Tongue (tissue), 2 donors: ENCODE measurements around the gene LRRC47. TPM values are rescaled to one million over a fixed set of nuclear protein-coding genes. Genes with fewer than 3 reads are reported as not detected.
"Not testable (repeated sequence)": the region's sequence is repeated elsewhere in the genome, so short reads cannot be mapped to it uniquely, and the experiment has no call there.

Experiments
- DNase-seq: peaks from one replicate; pipeline ENCODE4 v3.0.0-alpha.2; 2015
- total RNA-seq: library from RNA; depleted of rRNA; stranded (reverse); fragments of >200 nt; gene quantifications from one replicate; pipeline ENCODE4 v1.2.3, GENCODE V29; 2014

LRRC47 gene
- total RNA-seq, 1 donor from 2014 or later: 43.3 TPM

GRCh38 chr1:3771108-3772026 is 24.9 kb downstream of the LRRC47 start:
- no peak for DNase-seq

GRCh38 chr1:3770047-3770765 is 26.1 kb downstream of the LRRC47 start:
- DNase-seq: no peak

GRCh38 chr1:3768811-3769390 is 27.4 kb downstream of the LRRC47 start:
- no peak for DNase-seq

- DNase-seq: no peak
Observed at GRCh38 chr1:3767328-3767925, 28.9 kb downstream of the LRRC47 start.

GRCh38 chr1:3763351-3764125 is 32.8 kb downstream of the LRRC47 start:
- DNase-seq: no peak

- no peak for DNase-seq
Observed at GRCh38 chr1:3762873-3763228, 33.4 kb downstream of the LRRC47 start.

GRCh38 chr1:3762151-3762872 is 34.0 kb downstream of the LRRC47 start:
- no peak for DNase-seq

- no peak for DNase-seq
Observed at GRCh38 chr1:3761296-3762010, 34.8 kb downstream of the LRRC47 start.

GRCh38 chr1:3759796-3760195 is 36.5 kb downstream of the LRRC47 start:
- no peak for DNase-seq

- DNase-seq: no peak
Observed at GRCh38 chr1:3759164-3759563, 37.1 kb downstream of the LRRC47 start.

- no peak for DNase-seq
Observed at GRCh38 chr1:3756394-3756793, 39.9 kb downstream of the LRRC47 start.

- DNase-seq: no peak
Observed at GRCh38 chr1:3753656-3754454, 42.4 kb downstream of the LRRC47 start.

- no peak for DNase-seq
Observed at GRCh38 chr1:3752400-3752945, 43.8 kb downstream of the LRRC47 start, which contains the start of gene CCDC27. TSS of gene CCDC27 (plus strand) at chr1:3752450. CDS start at chr1:3752482, 32 bp downstream.

- DNase-seq: no peak
Observed at GRCh38 chr1:3750741-3751140, 45.6 kb downstream of the LRRC47 start.

GRCh38 chr1:3749512-3749911 is 46.8 kb downstream of the LRRC47 start:
- no peak for DNase-seq

GRCh38 chr1:3748316-3748900 is 47.9 kb downstream of the LRRC47 start:
- not testable (repeated sequence) for DNase-seq

GRCh38 chr1:3747903-3748302 is 48.4 kb downstream of the LRRC47 start:
- no peak for DNase-seq

GRCh38 chr1:3747522-3747848 is 48.8 kb downstream of the LRRC47 start:
- no peak for DNase-seq
